Fibroblast of lung (primary cell): Measurements from ENCODE around the gene PPIF. TPM values are rescaled to one million over a fixed set of nuclear protein-coding genes. Genes with fewer than 3 reads are reported as not detected.

Source experiments
- DNase-seq, 2 donors: peaks; one replicate each; pipeline versions ENCODE4 v3.0.0 to v3.0.0-alpha.2; 2010; ENCODE audit warnings: low read depth in 2 of 2
- H2AFZ ChIP-seq: 2 replicates; pipeline ENCODE4 v1.5.1; 2012; ENCODE audit warnings: low read length, control low read depth, inconsistent platforms
- H3K27ac ChIP-seq: 2 replicates; pipeline ENCODE4 v1.5.1; 2011; ENCODE audit warnings: low read length, control low read depth; ENCODE audit not compliant: insufficient read depth
- H3K27me3 ChIP-seq: 2 replicates; pipeline ENCODE4 v1.5.1; 2011; ENCODE audit warnings: mild to moderate bottlenecking, low read length; ENCODE audit not compliant: control insufficient read depth, insufficient read depth
- H3K36me3 ChIP-seq: 2 replicates; pipeline ENCODE4 v1.5.1; 2011; ENCODE audit warnings: low read length; ENCODE audit not compliant: control insufficient read depth, insufficient read depth
- H3K4me1 ChIP-seq: 2 replicates; pipeline ENCODE4 v1.5.1; 2011; ENCODE audit warnings: low read length; ENCODE audit not compliant: control insufficient read depth, insufficient read depth; ENCODE audit errors: extremely low read depth
- H3K4me2 ChIP-seq: 2 replicates; pipeline ENCODE4 v1.5.1; 2011; ENCODE audit warnings: low read length, control low read depth; ENCODE audit not compliant: insufficient read depth; ENCODE audit errors: extremely low read depth
- H3K4me3 ChIP-seq, 4 experiments: fragments of 200-600 bp in 1 of 4; sonication (generic) in 1 of 4; replicated peaks in 1 of 4; 2 replicates each; pipeline ENCODE4 v1.5.1; 2011 to 2016; ENCODE audit warnings: low read length in 4 of 4, low read depth in 3 of 4, mild to moderate bottlenecking in 3 of 4, control low read depth in 2 of 4, inconsistent platforms in 1 of 4, mixed read lengths in 1 of 4; ENCODE audit not compliant: insufficient read depth in 1 of 4; ENCODE audit errors: control extremely low read depth in 1 of 4
- H3K79me2 ChIP-seq: 2 replicates; pipeline ENCODE4 v1.5.1; 2012; ENCODE audit warnings: mild to moderate bottlenecking, low read length, inconsistent platforms; ENCODE audit not compliant: control insufficient read depth, insufficient read depth
- H3K9ac ChIP-seq: 2 replicates; pipeline ENCODE4 v1.5.1; 2011; ENCODE audit warnings: mild to moderate bottlenecking, low read length, control low read depth; ENCODE audit not compliant: insufficient read depth
- H3K9me3 ChIP-seq: 2 replicates; pipeline ENCODE4 v1.5.1; 2012; ENCODE audit warnings: low read depth, low read length; ENCODE audit not compliant: control insufficient read depth, insufficient read depth
- H4K20me1 ChIP-seq: 2 replicates; pipeline ENCODE4 v1.5.1; 2011; ENCODE audit warnings: low read length; ENCODE audit not compliant: control insufficient read depth, insufficient read depth; ENCODE audit errors: extremely low read depth
- CTCF ChIP-seq, 2 donors: IDR thresholded peaks in 1 of 2; conservative IDR thresholded peaks in 1 of 2; 1 replicate in 1 of 2; 2 replicates in 1 of 2; pipeline ENCODE4 v1.5.1; 2011 to 2012; ENCODE audit warnings: low read length in 2 of 2, control low read depth in 1 of 2, inconsistent platforms in 1 of 2, low read depth in 1 of 2, mild to moderate bottlenecking in 1 of 2
- EZH2 ChIP-seq: IDR thresholded peaks from 2 replicates; pipeline ENCODE4 v1.5.1; 2012; ENCODE audit warnings: low read length, control low read depth, mild to moderate bottlenecking; ENCODE audit errors: missing control alignments
- polyA plus RNA-seq, 2 donors: library from polyadenylated mRNA; depleted of rRNA in 1 of 2; stranded (reverse) in 1 of 2; unstranded in 1 of 2; fragments of >200 nt; gene quantifications; 2 replicates each; pipeline ENCODE4 v1.2.1, GENCODE V29; 2011 to 2012; ENCODE audit warnings: missing spikeins in 1 of 2
- total RNA-seq: library from RNA; depleted of rRNA; stranded (reverse); fragments of >200 nt; gene quantifications from 2 replicates; pipeline ENCODE4 v1.2.1, GENCODE V29; 2014

Gene PPIF
- total and polyA plus RNA-seq, 2 donors (not counting 1 experiment from before 2014, with no cell fraction given), result 18.7 to 63.0 TPM

GRCh38 chr10:79333513-79333912 is 13.8 kb upstream of the PPIF start:
- no peak overlapping the region for H3K4me2 ChIP-seq
- H4K20me1 ChIP-seq, result no peaks in the 10 kb centered on the region
- peak in 1 of 2 donors; percentile 78 for DNase-seq
- H3K27ac ChIP-seq, result peak overlapping the region; percentile 31
- no peak overlapping the region for H3K4me3 ChIP-seq
- peaks cover 2% of the 10 kb centered on the region for H3K4me1 ChIP-seq
- H3K27me3 ChIP-seq, result no peaks in the 10 kb centered on the region
- H3K36me3 ChIP-seq, result no peaks in the 10 kb centered on the region
- H3K9ac ChIP-seq, result no peak overlapping the region
- no peaks in the 10 kb centered on the region for H3K9me3 ChIP-seq
- no peak overlapping the region for H2AFZ ChIP-seq
- H3K79me2 ChIP-seq, result no peaks in the 10 kb centered on the region
- no peak for TF ChIP-seq CTCF (conservative IDR thresholded peaks at IDR 0.05 in 1 of 2, IDR thresholded peaks at IDR 0.05 in 1 of 2; ENCODE audit: low read depth in 1 of 2, low read length in 2 of 2)
- TF ChIP-seq EZH2, result no peak

- no peak overlapping the region for H3K9ac ChIP-seq
- H3K27me3 ChIP-seq, result no peaks in the 10 kb centered on the region
- DNase-seq, result no peak
- no peak overlapping the region for H2AFZ ChIP-seq
- H3K4me2 ChIP-seq, result no peak overlapping the region
- no peak overlapping the region for H3K27ac ChIP-seq
- no peak overlapping the region for H3K4me3 ChIP-seq
- no peaks in the 10 kb centered on the region for H3K9me3 ChIP-seq
- no peaks in the 10 kb centered on the region for H3K36me3 ChIP-seq
- no peaks in the 10 kb centered on the region for H4K20me1 ChIP-seq
- no peaks in the 10 kb centered on the region for H3K79me2 ChIP-seq
- TF ChIP-seq CTCF (conservative IDR thresholded peaks at IDR 0.05 in 1 of 2, IDR thresholded peaks at IDR 0.05 in 1 of 2; ENCODE audit: low read depth in 1 of 2, low read length in 2 of 2) (no peak), EZH2 (no peak)
- peaks cover 2% of the 10 kb centered on the region for H3K4me1 ChIP-seq
These were observed 12.7 kb upstream of the PPIF start for GRCh38 chr10:79334573-79334972.

- no peak for TF ChIP-seq EZH2
- no peak for TF ChIP-seq CTCF (conservative IDR thresholded peaks at IDR 0.05 in 1 of 2, IDR thresholded peaks at IDR 0.05 in 1 of 2; ENCODE audit: low read depth in 1 of 2, low read length in 2 of 2)
- H3K27me3 ChIP-seq, result no peaks in the 10 kb centered on the region
- no peaks in the 10 kb centered on the region for H3K9me3 ChIP-seq
- H3K79me2 ChIP-seq, result no peaks in the 10 kb centered on the region
- H4K20me1 ChIP-seq, result no peaks in the 10 kb centered on the region
- no peak overlapping the region for H2AFZ ChIP-seq
- H3K27ac ChIP-seq, result no peak overlapping the region
- no peak overlapping the region for H3K9ac ChIP-seq
- H3K36me3 ChIP-seq, result no peaks in the 10 kb centered on the region
- no peak overlapping the region for H3K4me2 ChIP-seq
- DNase-seq, result no peak
- H3K4me1 ChIP-seq, result peaks cover 2% of the 10 kb centered on the region
- no peak overlapping the region for H3K4me3 ChIP-seq
These were observed 12.2 kb upstream of the PPIF start for GRCh38 chr10:79335094-79335469.
